BLaER1 (cell line): Measurements from ENCODE around the gene CD44.

Experiments
- H3K27ac ChIP-seq: shearing (Covaris generic); formaldehyde crosslinking; 2 replicates; pipeline ENCODE4 v1.8.1; 2022
- H3K27me3 ChIP-seq: shearing (Covaris generic); formaldehyde crosslinking; 2 replicates; pipeline ENCODE4 v1.8.1; 2022
- H3K36me3 ChIP-seq: shearing (Covaris generic); formaldehyde crosslinking; 2 replicates; pipeline ENCODE4 v1.8.1; 2022
- H3K4me1 ChIP-seq: shearing (Covaris generic); formaldehyde crosslinking; 2 replicates; pipeline ENCODE4 v1.8.1; 2022
- H3K4me2 ChIP-seq: shearing (Covaris generic); formaldehyde crosslinking; 2 replicates; pipeline ENCODE4 v1.8.1; 2022
- H3K4me3 ChIP-seq: shearing (Covaris generic); formaldehyde crosslinking; 2 replicates; pipeline ENCODE4 v1.8.1; 2022
- H3K9ac ChIP-seq: shearing (Covaris generic); formaldehyde crosslinking; 2 replicates; pipeline ENCODE4 v1.8.1; 2022
- H3K9me3 ChIP-seq: shearing (Covaris generic); formaldehyde crosslinking; 2 replicates; pipeline ENCODE4 v1.8.1; 2022
- H4K20me1 ChIP-seq: shearing (Covaris generic); formaldehyde crosslinking; 2 replicates; pipeline ENCODE4 v1.8.1; 2022
- Cebpa-rat ChIP-seq: shearing (Covaris generic); IDR thresholded peaks from 2 replicates; pipeline ENCODE4 v1.8.1; 2022

Gene CD44

GRCh38 chr11:35274909-35275785 lies 136.2 kb downstream of the CD44 start:
- no peak for TF ChIP-seq Cebpa-rat
- Histone ChIP-seq H3K4me2 (no peak overlapping the region), H3K4me1 (peaks cover 7% of the 10 kb centered on the region; the same call in 1 of the 2 replicates), H3K4me3 (no peak overlapping the region), H3K27me3 (no peaks in the 10 kb centered on the region), H3K27ac (no peak overlapping the region), H3K9me3 (no peaks in the 10 kb centered on the region), H3K36me3 (no peaks in the 10 kb centered on the region), H3K9ac (no peak overlapping the region), H4K20me1 (no peaks in the 10 kb centered on the region)

DNA sequence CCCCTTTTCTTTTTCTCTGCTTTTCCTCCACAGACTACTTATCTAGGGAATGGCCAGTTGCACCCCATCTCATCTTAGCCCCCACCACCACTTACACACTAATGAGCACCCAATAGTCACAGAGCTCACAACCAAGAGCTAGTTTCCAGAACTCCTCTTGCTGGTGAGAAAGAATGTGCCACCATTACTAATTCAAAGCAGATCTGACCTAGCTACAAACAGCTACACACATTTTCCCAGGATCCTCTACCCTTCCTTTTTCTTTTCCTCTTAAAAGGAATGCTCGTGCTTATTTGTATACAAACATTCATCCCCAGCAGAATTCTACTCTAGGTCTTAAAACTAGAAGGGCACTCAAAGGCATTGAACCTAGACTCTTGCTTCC lies 136.8 kb downstream of the CD44 start:
- Histone ChIP-seq H3K27me3 (no peaks in the 10 kb centered on the region), H3K4me1 (peaks cover 10% of the 10 kb centered on the region; the same call in 1 of the 2 replicates), H3K27ac (no peak overlapping the region), H3K4me2 (no peak overlapping the region), H3K9me3 (no peaks in the 10 kb centered on the region), H3K9ac (no peak overlapping the region), H3K4me3 (no peak overlapping the region), H3K36me3 (no peaks in the 10 kb centered on the region), H4K20me1 (no peaks in the 10 kb centered on the region)
- TF ChIP-seq Cebpa-rat = no peak

GRCh38 chr11:35276396-35277145 lies 137.6 kb downstream of the CD44 start:
- Histone ChIP-seq H3K9ac (no peak overlapping the region), H3K27ac (no peak overlapping the region), H3K9me3 (no peaks in the 10 kb centered on the region), H3K36me3 (no peaks in the 10 kb centered on the region), H3K4me1 (peaks cover 15% of the 10 kb centered on the region; the same call in 1 of the 2 replicates), H3K4me2 (no peak overlapping the region), H3K4me3 (no peak overlapping the region), H4K20me1 (no peaks in the 10 kb centered on the region), H3K27me3 (no peaks in the 10 kb centered on the region)
- TF ChIP-seq Cebpa-rat = no peak

DNA sequence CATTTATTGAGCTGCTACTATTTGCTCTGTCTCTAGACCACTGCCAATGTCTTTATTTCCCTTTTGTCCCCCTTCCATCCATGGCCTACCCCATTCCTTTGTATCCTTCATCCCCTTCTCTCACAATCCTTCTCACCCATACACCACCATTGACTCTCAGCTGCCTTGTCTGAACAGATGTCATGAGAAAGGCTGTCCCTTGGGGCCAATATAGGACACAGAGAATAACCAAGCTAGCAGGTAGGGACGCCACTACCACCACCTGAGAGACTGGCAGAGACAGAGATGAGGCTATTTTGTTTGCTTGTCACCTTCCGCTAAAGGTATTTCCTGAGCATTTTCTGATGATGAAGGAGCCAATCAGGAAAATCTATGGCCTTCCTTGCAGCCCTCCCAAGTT lies 138.9 kb downstream of the CD44 start:
- no peak overlapping the region for H3K27ac ChIP-seq
- no peak overlapping the region for H3K4me2 ChIP-seq
- 0 out of 2 replicates have a peak, but pooled peaks cover 7% of the 10 kb centered on the region for H3K4me1 ChIP-seq
- H3K36me3 ChIP-seq = no peaks in the 10 kb centered on the region
- no peak for TF ChIP-seq Cebpa-rat
- no peaks in the 10 kb centered on the region for H3K9me3 ChIP-seq
- H3K9ac ChIP-seq = no peak overlapping the region
- H3K4me3 ChIP-seq = no peak overlapping the region
- H3K27me3 ChIP-seq = no peaks in the 10 kb centered on the region
- H4K20me1 ChIP-seq = no peaks in the 10 kb centered on the region

GRCh38 chr11:35280727-35281126 lies 141.8 kb downstream of the CD44 start:
- H3K4me1 ChIP-seq = 0 out of 2 replicates have a peak, but pooled peaks cover 7% of the 10 kb centered on the region
- H3K4me2 ChIP-seq = no peak overlapping the region
- H3K9me3 ChIP-seq = no peaks in the 10 kb centered on the region
- no peak overlapping the region for H3K27ac ChIP-seq
- H3K9ac ChIP-seq = no peak overlapping the region
- H3K27me3 ChIP-seq = no peaks in the 10 kb centered on the region
- no peaks in the 10 kb centered on the region for H3K36me3 ChIP-seq
- H3K4me3 ChIP-seq = no peak overlapping the region
- no peaks in the 10 kb centered on the region for H4K20me1 ChIP-seq
- TF ChIP-seq Cebpa-rat = no peak

DNA sequence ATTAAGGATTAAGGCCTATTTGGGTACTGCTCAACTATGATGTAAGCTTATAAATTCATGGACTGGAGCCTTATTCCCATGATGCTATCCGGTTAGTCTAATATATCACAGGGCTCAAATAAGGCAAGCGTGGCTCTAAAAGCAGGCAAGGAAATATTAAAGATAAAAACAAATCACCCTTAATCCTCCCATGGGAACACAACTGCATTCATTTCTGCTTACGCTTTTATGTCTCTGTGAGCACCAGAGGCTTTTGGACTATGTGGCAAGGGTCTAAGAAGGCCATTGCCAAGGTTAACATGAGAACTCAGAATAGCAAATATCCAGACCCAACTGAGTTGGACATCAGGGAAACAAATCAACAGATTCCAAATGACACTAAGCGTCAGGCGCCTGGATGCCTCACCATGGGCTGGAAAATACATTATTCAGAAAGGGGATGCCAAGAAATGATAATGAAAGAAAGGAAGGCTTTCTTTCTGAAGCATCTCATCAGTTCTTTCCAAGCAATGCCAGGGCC lies 142.3 kb downstream of the CD44 start:
- H4K20me1 ChIP-seq = no peaks in the 10 kb centered on the region
- H3K9me3 ChIP-seq = no peaks in the 10 kb centered on the region
- H3K27ac ChIP-seq = no peak overlapping the region
- no peak overlapping the region for H3K9ac ChIP-seq
- TF ChIP-seq Cebpa-rat = no peak
- no peak overlapping the region for H3K4me2 ChIP-seq
- 0 out of 2 replicates have a peak, but pooled peaks cover 7% of the 10 kb centered on the region for H3K4me1 ChIP-seq
- H3K27me3 ChIP-seq = no peaks in the 10 kb centered on the region
- no peaks in the 10 kb centered on the region for H3K36me3 ChIP-seq
- no peak overlapping the region for H3K4me3 ChIP-seq
